Endothelial cell (in vitro differentiated cells): ENCODE measurements around the gene CYP2U1. TPM values are rescaled to one million over a fixed set of nuclear protein-coding genes. Genes with fewer than 3 reads are reported as not detected.

Source experiments
- DNase-seq: peaks from one replicate; pipeline ENCODE4 v3.0.0; 2021; ENCODE audit warnings: low spot score
- H3K27ac Mint-ChIP-seq: one replicate; pipeline ENCODE4 v1.8.0; 2021; ENCODE audit warnings: mixed read lengths, inconsistent platforms; ENCODE audit not compliant: unreplicated experiment
- H3K27me3 Mint-ChIP-seq: one replicate; pipeline ENCODE4 v1.8.0; 2021; ENCODE audit warnings: mild to moderate bottlenecking, moderate library complexity, mixed read lengths, inconsistent platforms; ENCODE audit not compliant: unreplicated experiment
- H3K36me3 Mint-ChIP-seq: one replicate; pipeline ENCODE4 v1.8.0; 2021; ENCODE audit warnings: mild to moderate bottlenecking, low read depth, mixed read lengths, inconsistent platforms; ENCODE audit not compliant: unreplicated experiment
- H3K4me1 Mint-ChIP-seq: one replicate; pipeline ENCODE4 v1.8.0; 2021; ENCODE audit warnings: mild to moderate bottlenecking, mixed read lengths, inconsistent platforms; ENCODE audit not compliant: unreplicated experiment
- H3K4me3 Mint-ChIP-seq: one replicate; pipeline ENCODE4 v1.8.0; 2021; ENCODE audit warnings: mild to moderate bottlenecking, mixed read lengths, inconsistent platforms; ENCODE audit not compliant: unreplicated experiment
- H3K9me3 Mint-ChIP-seq: one replicate; pipeline ENCODE4 v1.8.0; 2021; ENCODE audit warnings: mixed read lengths, inconsistent platforms; ENCODE audit not compliant: unreplicated experiment
- total RNA-seq: library from RNA; stranded (reverse); fragmentation: NEBNext Ultra II Directional; extraction: Animal tissue kit (Norgen Biotek cat#: 25700); gene quantifications from one replicate; pipeline ENCODE4 v1.2.1, GENCODE V29; 2021; ENCODE audit not compliant: unreplicated experiment
- TF ChIP-seq, protein P1 (sequence below): fragments of 200-600 bp; sonication (generic); IDR thresholded peaks from one replicate; pipeline ENCODE4 v1.5.0; 2021; ENCODE audit warnings: antibody characterized with exemption; ENCODE audit not compliant: unreplicated experiment

CYP2U1 gene
- total RNA-seq, 1 donor from 2014 or later: 3.1 TPM

DNA sequence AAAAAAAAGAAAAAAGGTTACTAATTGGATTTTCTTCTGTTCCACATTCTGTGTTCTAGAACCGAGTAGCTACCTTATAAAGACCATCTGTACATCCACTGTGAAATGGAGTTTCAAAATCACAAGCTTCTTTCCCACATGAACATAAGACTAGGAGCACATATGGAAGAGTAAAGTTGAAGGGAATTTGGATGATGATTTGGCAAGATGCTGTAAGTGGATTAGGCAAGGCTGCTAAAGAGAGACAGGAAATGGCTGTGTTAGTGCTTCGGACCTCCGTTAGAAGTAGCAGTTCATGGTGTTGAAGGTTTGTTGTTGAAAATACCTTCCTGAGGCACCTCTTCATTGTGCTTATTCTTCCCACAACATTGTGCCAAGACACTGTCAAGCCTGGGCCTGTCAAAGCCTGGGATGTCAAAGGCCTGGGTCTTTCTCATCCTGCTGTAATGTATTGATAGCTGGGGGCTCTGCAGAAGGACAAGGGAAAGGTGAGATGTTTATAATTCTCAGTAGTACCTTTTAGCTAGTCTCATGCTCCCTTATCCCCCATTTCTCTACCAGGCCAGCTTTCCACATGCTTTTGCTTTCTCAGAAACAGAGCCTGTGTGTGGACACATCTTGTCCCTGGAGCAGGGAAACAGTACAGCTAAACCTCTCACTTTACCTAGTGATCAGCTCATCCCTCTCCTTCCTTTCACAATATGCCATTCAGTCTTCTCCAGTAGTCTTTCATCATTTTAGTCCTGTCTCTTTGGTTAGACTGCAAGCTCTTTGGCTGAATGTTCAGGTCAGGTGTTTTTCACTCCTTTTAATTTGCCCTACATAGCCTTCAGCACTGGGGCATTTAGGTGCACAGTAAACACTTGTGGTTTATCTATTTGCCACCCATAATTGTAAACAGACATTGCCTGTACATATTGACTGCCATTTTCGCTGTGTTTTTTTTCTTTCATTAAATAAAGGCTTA, 37.9 kb upstream of the CYP2U1 start:
- Mint-ChIP-seq H3K4me1 (no peaks in the 10 kb centered on the region), H3K9me3 (peaks cover 10% of the 10 kb centered on the region), H3K27me3 (peaks cover 2% of the 10 kb centered on the region), H3K27ac (no peak overlapping the region), H3K4me3 (no peak overlapping the region), H3K36me3 (no peaks in the 10 kb centered on the region)
- TF ChIP-seq, protein P1, sequence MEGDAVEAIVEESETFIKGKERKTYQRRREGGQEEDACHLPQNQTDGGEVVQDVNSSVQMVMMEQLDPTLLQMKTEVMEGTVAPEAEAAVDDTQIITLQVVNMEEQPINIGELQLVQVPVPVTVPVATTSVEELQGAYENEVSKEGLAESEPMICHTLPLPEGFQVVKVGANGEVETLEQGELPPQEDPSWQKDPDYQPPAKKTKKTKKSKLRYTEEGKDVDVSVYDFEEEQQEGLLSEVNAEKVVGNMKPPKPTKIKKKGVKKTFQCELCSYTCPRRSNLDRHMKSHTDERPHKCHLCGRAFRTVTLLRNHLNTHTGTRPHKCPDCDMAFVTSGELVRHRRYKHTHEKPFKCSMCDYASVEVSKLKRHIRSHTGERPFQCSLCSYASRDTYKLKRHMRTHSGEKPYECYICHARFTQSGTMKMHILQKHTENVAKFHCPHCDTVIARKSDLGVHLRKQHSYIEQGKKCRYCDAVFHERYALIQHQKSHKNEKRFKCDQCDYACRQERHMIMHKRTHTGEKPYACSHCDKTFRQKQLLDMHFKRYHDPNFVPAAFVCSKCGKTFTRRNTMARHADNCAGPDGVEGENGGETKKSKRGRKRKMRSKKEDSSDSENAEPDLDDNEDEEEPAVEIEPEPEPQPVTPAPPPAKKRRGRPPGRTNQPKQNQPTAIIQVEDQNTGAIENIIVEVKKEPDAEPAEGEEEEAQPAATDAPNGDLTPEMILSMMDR: no peak
- no peak for DNase-seq

GRCh38 chr4:107894138-107894603, 37.2 kb upstream of the CYP2U1 start:
- no peak for DNase-seq
- Mint-ChIP-seq H3K4me3 (no peak overlapping the region), H3K27ac (no peak overlapping the region), H3K9me3 (peaks cover 10% of the 10 kb centered on the region), H3K4me1 (no peaks in the 10 kb centered on the region), H3K27me3 (peaks cover 2% of the 10 kb centered on the region), H3K36me3 (no peaks in the 10 kb centered on the region)
- TF ChIP-seq, protein P1: no peak

DNA sequence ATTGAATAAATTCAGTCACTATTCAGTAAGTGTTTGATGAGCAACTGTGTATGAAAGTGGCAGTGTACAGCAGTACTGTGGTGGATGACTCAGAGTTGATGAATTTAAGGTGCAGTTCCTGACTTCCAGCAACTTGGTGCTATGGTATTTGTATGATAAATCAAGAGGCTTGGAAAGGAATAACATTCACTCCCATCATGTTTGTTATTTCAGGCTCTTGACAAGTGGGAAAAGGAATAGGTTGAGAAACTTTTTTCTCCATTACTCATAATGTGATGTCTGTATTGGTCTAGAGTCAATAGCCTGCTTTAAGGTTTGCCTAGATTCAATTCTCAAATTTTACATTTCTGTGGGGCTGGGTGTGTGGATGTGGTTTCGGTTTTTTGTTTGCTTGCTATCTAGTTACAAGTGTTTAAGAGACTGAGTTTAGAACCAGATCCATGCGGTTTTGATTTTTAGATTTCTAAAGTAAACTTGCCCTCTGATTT, 35.1 kb upstream of the CYP2U1 start:
- Mint-ChIP-seq H3K4me3 (no peak overlapping the region), H3K36me3 (no peaks in the 10 kb centered on the region), H3K27ac (no peak overlapping the region), H3K27me3 (peaks cover 2% of the 10 kb centered on the region), H3K4me1 (no peaks in the 10 kb centered on the region), H3K9me3 (peaks cover 6% of the 10 kb centered on the region)
- no peak for DNase-seq
- TF ChIP-seq, protein P1: no peak

DNA sequence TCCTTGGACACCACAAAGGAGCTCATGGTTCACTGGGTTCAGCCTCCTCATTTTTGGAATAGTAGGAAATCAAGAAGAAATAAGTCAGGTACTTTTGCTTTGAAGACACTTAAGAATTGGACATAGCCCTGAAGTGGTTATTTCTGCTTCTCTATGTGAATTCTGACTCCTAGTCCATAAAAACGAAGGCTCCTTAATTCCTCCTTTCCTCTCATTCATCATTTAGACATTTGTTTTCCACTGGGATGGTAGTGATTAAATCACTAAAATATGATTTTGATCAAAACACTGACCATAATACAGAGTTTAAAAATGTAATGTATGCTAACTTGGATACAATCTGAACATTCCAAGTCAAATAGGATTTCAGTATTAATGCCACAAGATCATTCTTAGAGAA, 34.7 kb upstream of the CYP2U1 start:
- peaks cover 2% of the 10 kb centered on the region for H3K27me3 Mint-ChIP-seq
- peaks cover 4% of the 10 kb centered on the region for H3K9me3 Mint-ChIP-seq
- no peaks in the 10 kb centered on the region for H3K4me1 Mint-ChIP-seq
- H3K27ac Mint-ChIP-seq: no peak overlapping the region
- DNase-seq: no peak
- H3K36me3 Mint-ChIP-seq: no peaks in the 10 kb centered on the region
- TF ChIP-seq, protein P1: no peak
- no peak overlapping the region for H3K4me3 Mint-ChIP-seq

GRCh38 chr4:107897823-107898222, 33.5 kb upstream of the CYP2U1 start:
- TF ChIP-seq, protein P1: no peak
- Mint-ChIP-seq H3K4me3 (no peak overlapping the region), H3K36me3 (no peaks in the 10 kb centered on the region), H3K4me1 (no peaks in the 10 kb centered on the region), H3K27ac (no peak overlapping the region), H3K9me3 (peaks cover 4% of the 10 kb centered on the region), H3K27me3 (no peaks in the 10 kb centered on the region)
- no peak for DNase-seq
